Measurements from ENCODE around the gene CA7. TPM values are rescaled to one million over a fixed set of nuclear protein-coding genes. Genes with fewer than 3 reads are reported as not detected.

Gene CA7
- polyA plus RNA-seq, 4 donors: 6.4 to 89.7 (median 47.7) TPM

DNA sequence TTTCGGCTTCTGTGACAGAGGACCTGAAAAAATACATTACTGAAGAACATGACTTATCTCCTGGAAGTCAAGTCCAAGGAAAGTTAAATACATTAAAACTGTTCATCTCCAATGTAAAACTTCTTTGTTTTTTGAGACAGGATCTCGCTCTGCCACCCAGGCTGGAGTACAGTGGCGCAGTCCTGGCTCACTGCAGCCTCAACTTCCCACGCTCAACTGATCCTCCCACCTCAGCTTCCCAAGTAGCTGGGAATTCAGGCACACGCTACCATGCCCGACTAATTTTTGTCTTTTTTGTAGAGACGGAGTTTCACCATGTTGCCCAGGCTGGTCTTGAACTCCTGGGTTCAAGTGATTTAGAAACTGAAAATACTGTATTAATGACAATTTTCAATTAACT, 33.2 kb upstream of the CA7 start:
- no peaks in the 10 kb centered on the region for H3K4me1 ChIP-seq (ENCODE audit: control insufficient read depth in 3 of 3, insufficient read depth in 2 of 3, low read depth in 1 of 3, low read length in 2 of 3)
- 97 to 99% (median 97%) methylated on average over 7 of the region's 7 CpGs for WGBS, 3 donors
- no peaks in the 10 kb centered on the region for H3K27me3 ChIP-seq (ENCODE audit: control insufficient read depth in 3 of 3, insufficient read depth in 3 of 3, low read length in 3 of 3)
- H3K36me3 ChIP-seq (ENCODE audit: control insufficient read depth in 3 of 3, insufficient read depth in 2 of 3, low read depth in 1 of 3, low read length in 3 of 3): peaks cover 6 to 41% (median 9%) of the 10 kb centered on the region in 3 donors
- FAIRE-seq: no peak
- H3K9me3 ChIP-seq (ENCODE audit: control insufficient read depth in 2 of 2, insufficient read depth in 1 of 2, low read depth in 1 of 2, low read length in 1 of 2): no peaks in the 10 kb centered on the region
- DNase-seq: no peak
- H3K4me3 ChIP-seq (ENCODE audit: low read depth in 1 of 3, low read length in 3 of 3): no peak overlapping the region
- no peak overlapping the region for H3K27ac ChIP-seq (ENCODE audit: low read depth in 1 of 3, low read length in 2 of 3)

DNA sequence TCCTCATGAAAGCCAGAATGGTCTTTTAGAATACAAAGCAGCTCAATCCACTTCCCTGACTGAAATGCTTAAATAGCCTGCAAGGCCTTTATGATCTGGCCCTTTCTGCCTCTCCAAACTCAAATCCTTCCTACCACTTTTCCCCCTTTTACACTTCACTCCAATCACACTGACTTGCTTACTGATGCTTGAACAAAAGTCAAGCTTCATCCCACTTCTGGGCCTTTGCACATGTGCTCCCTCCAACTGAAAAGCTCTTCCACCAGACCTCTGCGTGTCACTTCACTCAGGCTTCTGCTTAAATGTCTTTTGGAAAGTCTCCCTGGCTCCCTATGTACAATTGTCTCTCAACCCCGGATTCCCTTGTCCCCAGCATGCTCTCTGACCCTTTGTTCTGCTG, 29.5 kb upstream of the CA7 start:
- Histone ChIP-seq H3K36me3 (ENCODE audit: control insufficient read depth in 3 of 3, insufficient read depth in 2 of 3, low read depth in 1 of 3, low read length in 3 of 3) (peaks cover 8 to 32% (median 10%) of the 10 kb centered on the region in 3 donors), H3K27me3 (ENCODE audit: control insufficient read depth in 3 of 3, insufficient read depth in 3 of 3, low read length in 3 of 3) (no peaks in the 10 kb centered on the region), H3K9me3 (ENCODE audit: control insufficient read depth in 2 of 2, insufficient read depth in 1 of 2, low read depth in 1 of 2, low read length in 1 of 2) (no peaks in the 10 kb centered on the region), H3K4me1 (ENCODE audit: control insufficient read depth in 3 of 3, insufficient read depth in 2 of 3, low read depth in 1 of 3, low read length in 2 of 3) (no peaks in the 10 kb centered on the region), H3K27ac (ENCODE audit: low read depth in 1 of 3, low read length in 2 of 3) (no peak overlapping the region), H3K4me3 (ENCODE audit: low read depth in 1 of 3, low read length in 3 of 3) (no peak overlapping the region)
- DNase-seq (no peak), FAIRE-seq (no peak)
- WGBS, 3 donors: 72 to 94% (median 88%) methylated on average over 2 of the region's 2 CpGs

DNA sequence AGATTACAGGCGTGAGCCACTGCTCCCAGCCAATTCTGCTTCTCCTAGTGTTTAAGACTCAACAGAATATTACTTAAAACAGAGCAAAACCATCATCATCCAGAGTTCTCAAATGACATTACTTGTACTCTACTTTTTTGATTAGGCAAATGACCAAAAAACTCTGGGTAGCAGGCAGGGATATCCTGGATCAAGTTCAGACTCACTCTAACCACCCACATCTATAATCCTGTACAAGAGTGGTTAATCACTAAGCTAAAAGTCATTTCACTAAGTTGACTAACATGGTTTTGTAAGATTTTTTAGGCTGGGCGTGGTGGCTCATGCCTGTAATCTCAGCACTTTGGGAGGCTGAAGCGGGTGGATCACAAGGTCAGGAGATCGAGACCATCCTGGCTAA, 20.2 kb upstream of the CA7 start:
- H3K27ac ChIP-seq (ENCODE audit: low read depth in 1 of 3, low read length in 2 of 3): no peak overlapping the region
- peaks cover 0 to 37% (median 13%) of the 10 kb centered on the region in 3 donors for H3K36me3 ChIP-seq (ENCODE audit: control insufficient read depth in 3 of 3, insufficient read depth in 2 of 3, low read depth in 1 of 3, low read length in 3 of 3)
- H3K9me3 ChIP-seq (ENCODE audit: control insufficient read depth in 2 of 2, insufficient read depth in 1 of 2, low read depth in 1 of 2, low read length in 1 of 2): no peaks in the 10 kb centered on the region
- 92 to 96% (median 95%) methylated on average over 4 of the region's 4 CpGs for WGBS, 3 donors
- FAIRE-seq (no peak), DNase-seq (no peak)
- no peaks in the 10 kb centered on the region for H3K4me1 ChIP-seq (ENCODE audit: control insufficient read depth in 3 of 3, insufficient read depth in 2 of 3, low read depth in 1 of 3, low read length in 2 of 3)
- H3K4me3 ChIP-seq (ENCODE audit: low read depth in 1 of 3, low read length in 3 of 3): no peak overlapping the region
- H3K27me3 ChIP-seq (ENCODE audit: control insufficient read depth in 3 of 3, insufficient read depth in 3 of 3, low read length in 3 of 3): no peaks in the 10 kb centered on the region

DNA sequence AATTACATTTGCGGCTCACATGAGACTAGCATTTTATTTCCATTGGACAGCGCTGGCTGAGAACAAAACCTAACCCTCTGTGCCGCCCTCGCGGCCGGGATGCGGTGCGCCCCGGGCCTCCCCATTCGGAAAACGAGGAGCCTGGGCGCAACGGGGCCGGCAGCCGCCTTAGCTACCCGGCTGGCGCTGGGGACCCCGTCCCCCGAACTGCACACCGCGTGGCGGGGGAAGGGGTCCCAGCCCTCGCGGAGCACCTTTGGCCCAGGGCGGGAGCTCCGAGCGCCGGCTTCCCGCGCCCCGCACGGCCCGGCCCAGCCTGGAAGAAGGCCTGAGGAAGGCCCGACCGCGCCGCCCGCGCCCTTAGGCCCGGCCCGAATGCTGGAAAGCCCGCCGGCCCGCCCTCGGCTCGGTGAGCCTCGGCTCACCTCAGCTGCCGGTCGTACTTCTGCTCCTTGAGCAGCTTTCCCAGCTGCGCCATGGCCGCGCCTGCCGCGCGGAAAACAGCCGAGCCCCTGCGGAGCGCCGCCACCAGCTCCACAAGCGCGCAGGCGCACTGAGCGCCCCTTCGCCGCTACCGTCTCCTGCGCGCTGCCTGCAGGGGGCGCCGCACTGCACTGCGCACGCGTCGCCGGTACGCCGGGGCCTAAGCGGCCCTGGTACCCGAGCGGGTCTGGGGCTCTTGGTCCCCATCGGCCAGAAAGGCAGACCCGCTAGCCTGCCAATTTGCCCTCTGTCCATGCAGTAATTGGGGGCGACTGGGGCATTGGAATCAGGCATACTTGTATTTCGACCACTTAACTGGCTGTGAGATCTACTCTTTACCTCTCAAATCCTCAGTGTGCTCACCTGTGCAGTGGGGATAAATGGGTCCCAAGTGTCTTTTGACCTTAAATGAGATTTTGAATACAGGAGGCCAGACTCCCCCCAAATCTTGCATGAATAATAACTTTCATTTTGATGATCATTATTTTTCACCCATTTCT, 13.5 kb upstream of the CA7 start, which contains the start of gene NAE1:
TSS of gene NAE1 (minus strand) at position 555 of the 983 bp plus-strand sequence. CDS start at position 478, 77 bp downstream.
- no peaks in the 10 kb centered on the region for H3K27me3 ChIP-seq (ENCODE audit: control insufficient read depth in 3 of 3, insufficient read depth in 3 of 3, low read length in 3 of 3)
- FAIRE-seq (no peak), DNase-seq (peak; percentile 87 to 97)
- H3K9me3 ChIP-seq (ENCODE audit: control insufficient read depth in 2 of 2, insufficient read depth in 1 of 2, low read depth in 1 of 2, low read length in 1 of 2): no peaks in the 10 kb centered on the region
- H3K4me3 ChIP-seq (ENCODE audit: low read depth in 1 of 3, low read length in 3 of 3): peak within 1 kb of the TSS; percentile 71 to 87 (median 85)
- peak within 1 kb of the TSS; percentile 79 to 95 (median 87) for H3K27ac ChIP-seq (ENCODE audit: low read depth in 1 of 3, low read length in 2 of 3)
- H3K36me3 ChIP-seq (ENCODE audit: control insufficient read depth in 3 of 3, insufficient read depth in 2 of 3, low read depth in 1 of 3, low read length in 3 of 3): peaks cover 0 to 17% (median 2%) of the 10 kb centered on the region in 3 donors
- peaks cover 2 to 5% (median 4%) of the 10 kb centered on the region in 3 donors for H3K4me1 ChIP-seq (ENCODE audit: control insufficient read depth in 3 of 3, insufficient read depth in 2 of 3, low read depth in 1 of 3, low read length in 2 of 3)
- 0 to 1% (median 1%) methylated on average over 66 to 84 of the region's 84 CpGs for WGBS, 3 donors

DNA sequence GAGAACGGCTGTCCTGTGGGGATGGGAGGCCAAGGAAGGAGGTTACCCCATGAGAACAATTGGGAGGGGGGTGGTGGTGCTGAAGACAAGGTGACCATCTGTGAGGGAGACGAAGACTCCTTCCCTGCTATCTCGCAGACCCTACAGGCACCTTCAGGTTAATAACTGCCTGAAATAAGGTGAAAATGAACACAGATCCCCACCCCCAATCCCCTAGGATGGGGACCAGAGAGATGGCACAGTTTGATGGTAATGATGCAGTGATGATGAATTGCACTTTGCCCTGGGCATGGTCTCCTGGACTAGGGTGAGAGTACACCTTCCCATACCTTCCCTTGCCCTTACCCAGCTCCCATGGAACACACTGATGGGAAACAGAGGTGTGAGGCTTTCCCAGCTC, 12.0 kb upstream of the CA7 start:
- peak in 1 of 2 donors; percentile 39 for DNase-seq
- Histone ChIP-seq H3K4me3 (ENCODE audit: low read depth in 1 of 3, low read length in 3 of 3) (no peak overlapping the region), H3K27ac (ENCODE audit: low read depth in 1 of 3, low read length in 2 of 3) (no peak overlapping the region), H3K4me1 (ENCODE audit: control insufficient read depth in 3 of 3, insufficient read depth in 2 of 3, low read depth in 1 of 3, low read length in 2 of 3) (peaks cover 2 to 5% (median 4%) of the 10 kb centered on the region in 3 donors), H3K9me3 (ENCODE audit: control insufficient read depth in 2 of 2, insufficient read depth in 1 of 2, low read depth in 1 of 2, low read length in 1 of 2) (no peaks in the 10 kb centered on the region), H3K27me3 (ENCODE audit: control insufficient read depth in 3 of 3, insufficient read depth in 3 of 3, low read length in 3 of 3) (no peaks in the 10 kb centered on the region), H3K36me3 (ENCODE audit: control insufficient read depth in 3 of 3, insufficient read depth in 2 of 3, low read depth in 1 of 3, low read length in 3 of 3) (peaks cover 0 to 11% (median 2%) of the 10 kb centered on the region in 3 donors)
- FAIRE-seq: no peak
- 84 to 87% (median 85%) methylated on average over 3 of the region's 3 CpGs for WGBS, 3 donors

DNA sequence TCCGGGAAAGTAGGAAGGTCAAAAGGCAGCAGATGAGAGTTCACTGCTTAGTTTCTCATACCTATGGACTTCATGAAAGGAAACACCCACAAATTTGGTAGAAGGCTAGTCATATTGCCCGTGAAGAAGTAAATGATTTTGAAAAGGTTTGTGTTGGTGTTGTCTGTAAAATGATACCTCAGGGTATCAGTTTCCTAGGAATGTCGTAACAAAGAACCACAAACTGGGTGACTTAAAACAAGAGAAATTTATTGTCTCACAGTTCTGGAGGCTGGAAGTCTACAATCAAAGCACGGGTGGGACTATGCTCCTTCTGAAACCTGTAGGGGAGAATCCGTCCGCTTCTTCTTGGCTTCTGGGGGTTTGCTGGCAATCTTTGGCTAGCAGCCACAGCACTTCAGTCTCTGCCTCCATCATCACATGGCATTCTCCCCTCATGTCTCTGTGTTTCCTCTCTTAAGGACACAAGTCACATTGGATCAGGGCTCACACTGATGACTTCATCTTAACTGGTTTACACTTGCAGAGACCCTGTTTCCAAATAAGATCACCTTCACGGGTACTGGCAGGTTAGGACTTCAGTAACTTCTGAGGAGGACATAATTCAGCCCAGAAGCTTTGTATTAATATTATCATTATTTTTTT, 11.4 kb upstream of the CA7 start:
- peaks cover 2 to 5% (median 4%) of the 10 kb centered on the region in 3 donors for H3K4me1 ChIP-seq (ENCODE audit: control insufficient read depth in 3 of 3, insufficient read depth in 2 of 3, low read depth in 1 of 3, low read length in 2 of 3)
- H3K27me3 ChIP-seq (ENCODE audit: control insufficient read depth in 3 of 3, insufficient read depth in 3 of 3, low read length in 3 of 3): no peaks in the 10 kb centered on the region
- DNase-seq (no peak), FAIRE-seq (no peak)
- H3K9me3 ChIP-seq (ENCODE audit: control insufficient read depth in 2 of 2, insufficient read depth in 1 of 2, low read depth in 1 of 2, low read length in 1 of 2): no peaks in the 10 kb centered on the region
- H3K4me3 ChIP-seq (ENCODE audit: low read depth in 1 of 3, low read length in 3 of 3): no peak overlapping the region
- WGBS, 3 donors: 66 to 77% (median 76%) methylated on average over 7 of the region's 7 CpGs
- H3K27ac ChIP-seq (ENCODE audit: low read depth in 1 of 3, low read length in 2 of 3): no peak overlapping the region
- peaks cover 0 to 10% (median under 1%) of the 10 kb centered on the region in 3 donors for H3K36me3 ChIP-seq (ENCODE audit: control insufficient read depth in 3 of 3, insufficient read depth in 2 of 3, low read depth in 1 of 3, low read length in 3 of 3)

DNA sequence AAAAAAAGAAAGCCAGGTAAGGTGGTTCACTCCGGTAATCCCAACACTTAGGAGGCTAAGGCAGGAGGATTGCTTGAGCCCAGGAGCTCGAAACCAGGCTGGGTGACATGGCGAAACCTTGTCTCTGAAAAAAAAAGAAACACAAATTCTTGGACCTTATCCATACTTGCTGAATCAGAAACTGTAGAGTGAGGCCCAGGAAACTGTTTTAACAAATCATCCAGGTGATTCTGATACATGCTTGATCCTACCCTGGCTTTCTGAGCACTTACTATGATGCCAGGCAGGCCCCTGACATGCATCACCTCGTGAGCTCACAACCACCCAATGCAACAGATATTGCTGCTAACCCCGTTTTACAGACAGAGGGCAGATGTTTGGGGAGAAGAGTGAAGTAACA, 9.5 kb upstream of the CA7 start:
- FAIRE-seq: no peak
- H3K36me3 ChIP-seq (ENCODE audit: control insufficient read depth in 3 of 3, insufficient read depth in 2 of 3, low read depth in 1 of 3, low read length in 3 of 3): no peaks in the 10 kb centered on the region
- no peaks in the 10 kb centered on the region for H3K9me3 ChIP-seq (ENCODE audit: control insufficient read depth in 2 of 2, insufficient read depth in 1 of 2, low read depth in 1 of 2, low read length in 1 of 2)
- WGBS, 3 donors: 78 to 88% (median 84%) methylated on average over 5 of the region's 5 CpGs
- H3K4me1 ChIP-seq (ENCODE audit: control insufficient read depth in 3 of 3, insufficient read depth in 2 of 3, low read depth in 1 of 3, low read length in 2 of 3): peaks cover under 1 to 3% (median 2%) of the 10 kb centered on the region in 3 donors
- DNase-seq: no peak
- no peak overlapping the region for H3K27ac ChIP-seq (ENCODE audit: low read depth in 1 of 3, low read length in 2 of 3)
- H3K4me3 ChIP-seq (ENCODE audit: low read depth in 1 of 3, low read length in 3 of 3): no peak overlapping the region
- no peaks in the 10 kb centered on the region for H3K27me3 ChIP-seq (ENCODE audit: control insufficient read depth in 3 of 3, insufficient read depth in 3 of 3, low read length in 3 of 3)

DNA sequence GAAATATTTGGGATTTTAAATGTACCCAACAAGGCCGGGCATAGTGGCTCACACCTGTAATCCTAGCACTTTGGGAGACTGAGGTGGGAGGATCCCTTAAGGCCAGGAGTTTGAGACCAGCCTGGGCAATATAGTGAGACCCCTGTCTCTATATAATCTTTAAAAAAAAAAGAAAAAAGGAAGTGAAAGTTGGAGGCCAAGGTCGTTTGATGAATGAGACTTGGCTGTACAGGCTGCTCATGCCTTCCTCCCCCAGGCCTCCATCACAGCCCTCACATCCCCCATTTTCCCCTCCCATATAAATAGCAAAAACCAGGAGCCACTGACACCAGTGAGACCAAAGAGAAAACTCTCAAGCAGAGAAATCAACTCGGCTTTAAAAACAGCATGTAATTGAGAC, 3.3 kb upstream of the CA7 start:
- Histone ChIP-seq H3K27me3 (ENCODE audit: control insufficient read depth in 3 of 3, insufficient read depth in 3 of 3, low read length in 3 of 3) (peaks cover 0 to 20% (median 5%) of the 10 kb centered on the region in 3 donors), H3K9me3 (ENCODE audit: control insufficient read depth in 2 of 2, insufficient read depth in 1 of 2, low read depth in 1 of 2, low read length in 1 of 2) (no peaks in the 10 kb centered on the region), H3K4me3 (ENCODE audit: low read depth in 1 of 3, low read length in 3 of 3) (no peak overlapping the region), H3K4me1 (ENCODE audit: control insufficient read depth in 3 of 3, insufficient read depth in 2 of 3, low read depth in 1 of 3, low read length in 2 of 3) (no peaks in the 10 kb centered on the region), H3K36me3 (ENCODE audit: control insufficient read depth in 3 of 3, insufficient read depth in 2 of 3, low read depth in 1 of 3, low read length in 3 of 3) (no peaks in the 10 kb centered on the region), H3K27ac (ENCODE audit: low read depth in 1 of 3, low read length in 2 of 3) (no peak overlapping the region)
- FAIRE-seq: no peak
- WGBS, 3 donors: 58 to 63% (median 62%) methylated on average over 3 of the region's 3 CpGs
- DNase-seq: no peak

All from small intestine (tissue), 7 donors.